M059J (cell line): ENCODE results near the gene SPTBN5. TPM values are rescaled to one million over a fixed set of nuclear protein-coding genes. Genes with fewer than 3 reads are reported as not detected.

ENCODE experiments used
- DNase-seq: peaks from one replicate; pipeline ENCODE4 v3.0.0-alpha.2; 2012; ENCODE audit warnings: low read depth
- total RNA-seq: library from RNA; depleted of rRNA; stranded (reverse); fragments of >200 nt; shearing (Covaris generic); gene quantifications from 2 replicates; pipeline ENCODE4 v1.2.3, GENCODE V29; 2014

The SPTBN5 gene
- total RNA-seq, 1 experiment from 2014 or later: under 0.01 TPM

DNA sequence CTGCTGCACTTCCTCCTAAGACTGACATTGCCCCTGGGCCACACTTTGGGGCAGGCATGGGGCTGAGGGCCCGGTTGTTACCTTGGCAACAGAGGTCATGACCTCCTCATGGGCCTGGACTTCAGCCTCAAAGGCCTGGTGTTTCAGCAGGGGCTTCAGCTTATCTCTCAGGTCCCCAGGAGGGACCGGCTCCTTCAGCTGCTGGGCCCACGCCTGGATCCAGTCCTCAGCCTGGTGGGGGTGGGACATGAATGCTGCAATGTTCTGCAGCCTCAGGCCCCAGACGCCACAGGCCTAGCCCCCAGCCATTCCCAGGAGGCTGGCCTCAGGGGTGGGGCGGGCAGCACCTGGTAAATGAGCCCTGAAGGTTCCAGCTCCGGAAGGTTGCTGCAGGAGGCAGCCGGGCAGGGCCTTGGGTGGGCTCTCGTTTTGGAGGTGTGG, 27.6 kb downstream of the SPTBN5 start:
- DNase-seq: no peak

DNA sequence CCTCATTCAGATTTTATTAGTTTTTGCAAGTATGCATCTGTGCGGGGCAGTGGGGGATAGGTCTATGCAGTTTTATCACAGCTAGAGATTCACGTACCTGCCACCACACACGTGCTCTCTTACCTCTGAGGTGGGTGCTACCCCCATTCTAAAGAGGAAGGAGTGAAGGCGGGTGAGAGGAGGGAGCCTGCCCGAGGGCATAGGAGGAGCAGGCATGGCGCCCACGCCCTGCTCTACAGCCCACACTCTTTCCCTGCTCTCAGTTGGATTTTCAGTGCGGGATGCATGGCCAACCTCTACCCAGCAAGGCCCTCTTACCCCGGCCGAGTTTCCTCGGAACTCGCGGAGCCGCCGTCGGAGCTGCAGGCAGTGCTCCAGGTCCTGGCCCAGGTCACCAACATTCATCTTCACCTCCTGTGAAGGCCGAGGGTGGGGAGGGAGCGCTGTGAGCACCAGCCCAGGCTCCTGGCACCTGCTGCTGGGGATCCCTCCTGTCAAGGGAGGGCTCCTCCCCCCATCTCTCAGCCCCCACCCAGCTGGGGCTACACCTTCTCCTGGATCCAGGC, 28.3 kb downstream of the SPTBN5 start:
- DNase-seq: no peak

DNA sequence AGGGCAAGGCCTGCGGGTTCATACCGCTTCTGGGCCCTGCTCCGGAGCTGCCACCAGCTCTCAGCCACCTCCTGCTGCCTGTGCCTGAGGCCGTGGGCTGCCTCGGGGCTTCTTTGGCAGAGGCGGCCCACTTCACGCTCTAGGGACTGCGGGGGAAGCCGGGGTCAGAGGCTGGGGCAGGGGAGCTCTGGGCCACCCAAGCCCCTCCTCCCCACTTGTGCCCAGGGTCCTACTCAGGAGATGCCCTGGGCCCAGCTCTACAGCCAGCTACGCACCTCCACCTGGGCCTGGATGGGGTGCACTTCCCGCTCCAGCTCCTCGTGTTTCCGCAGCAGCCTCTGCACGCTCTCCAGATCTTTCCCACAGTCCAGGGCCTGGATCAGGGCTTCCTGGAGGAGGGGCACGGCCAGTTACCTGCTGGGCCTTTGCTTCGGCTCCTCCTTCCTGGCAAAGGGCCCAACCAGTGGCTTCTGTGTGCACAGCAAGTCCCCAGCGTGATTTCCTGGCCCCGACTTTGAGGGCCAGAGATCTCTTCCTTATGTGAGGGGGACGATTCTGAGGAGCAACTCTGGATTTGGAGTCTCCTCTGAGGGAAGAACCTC, 31.2 kb downstream of the SPTBN5 start:
- no peak for DNase-seq

DNA sequence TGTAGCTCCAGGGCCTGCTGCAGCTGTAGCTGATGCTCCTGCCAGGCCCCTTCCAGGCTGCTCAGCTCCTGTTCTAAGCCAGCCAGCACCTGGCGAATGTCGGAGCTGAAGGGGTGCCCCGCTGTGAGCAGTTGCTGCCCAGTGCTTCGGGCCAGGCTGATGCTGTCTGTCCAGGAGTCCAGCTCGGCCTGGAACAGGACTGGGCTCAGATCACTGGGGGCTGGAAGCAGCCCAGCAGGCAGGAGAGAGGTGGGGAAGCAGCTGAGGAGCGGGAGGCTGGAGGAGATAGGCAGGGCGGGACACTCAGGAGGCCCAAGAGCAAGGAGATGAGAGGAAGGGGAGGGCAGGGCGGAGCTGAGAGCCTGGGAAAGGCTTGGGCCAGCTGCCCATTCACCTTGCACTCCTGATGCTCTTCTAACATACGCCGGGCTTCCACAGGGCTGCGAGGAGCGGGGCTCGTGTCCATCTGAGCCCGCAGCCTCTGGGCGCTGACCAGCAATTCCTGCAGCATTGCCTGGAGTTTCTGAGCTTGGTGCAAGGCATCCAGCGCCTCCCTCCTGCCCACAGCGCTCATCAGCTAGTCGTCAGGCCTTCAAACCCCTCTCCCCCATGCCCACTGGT, 32.0 kb downstream of the SPTBN5 start:
- no peak for DNase-seq

DNA sequence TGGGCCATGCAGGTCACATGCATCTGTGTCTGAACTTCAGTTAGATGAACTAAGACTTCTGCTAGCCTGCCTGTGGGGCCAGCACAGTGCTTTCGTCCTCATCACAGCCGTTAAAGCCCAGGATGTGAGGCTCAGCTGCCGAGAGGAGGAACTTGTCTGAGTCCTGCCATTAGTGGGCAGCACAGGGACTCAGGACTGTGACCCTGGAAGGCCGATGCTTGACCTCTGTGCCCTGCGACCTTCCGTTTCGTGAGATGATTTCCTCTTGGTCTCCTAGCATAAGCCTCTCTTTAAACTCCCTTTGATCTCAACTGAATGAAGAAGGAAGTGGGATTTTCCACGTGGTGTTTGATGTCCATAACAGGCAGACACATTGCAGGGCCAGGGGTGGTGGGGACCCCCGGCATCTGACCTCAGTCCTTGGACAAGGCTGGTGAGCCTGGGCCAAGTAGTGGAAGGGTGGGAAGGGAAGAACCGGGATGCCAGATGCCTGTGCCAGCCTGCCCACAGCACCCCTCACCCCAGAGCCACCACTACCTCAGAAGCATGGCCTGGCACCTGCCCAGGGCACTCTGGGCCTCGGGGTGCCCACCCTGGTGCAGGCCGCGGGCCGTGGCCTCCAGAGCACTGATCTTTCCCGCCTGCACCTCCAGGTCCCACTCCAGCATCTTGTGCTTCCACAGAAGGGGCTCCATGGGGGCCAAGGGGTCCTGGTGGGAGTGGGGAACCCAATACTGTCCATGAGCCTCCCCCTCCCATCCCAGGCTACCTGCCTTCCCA, 33.6 kb downstream of the SPTBN5 start:
- no peak for DNase-seq

DNA sequence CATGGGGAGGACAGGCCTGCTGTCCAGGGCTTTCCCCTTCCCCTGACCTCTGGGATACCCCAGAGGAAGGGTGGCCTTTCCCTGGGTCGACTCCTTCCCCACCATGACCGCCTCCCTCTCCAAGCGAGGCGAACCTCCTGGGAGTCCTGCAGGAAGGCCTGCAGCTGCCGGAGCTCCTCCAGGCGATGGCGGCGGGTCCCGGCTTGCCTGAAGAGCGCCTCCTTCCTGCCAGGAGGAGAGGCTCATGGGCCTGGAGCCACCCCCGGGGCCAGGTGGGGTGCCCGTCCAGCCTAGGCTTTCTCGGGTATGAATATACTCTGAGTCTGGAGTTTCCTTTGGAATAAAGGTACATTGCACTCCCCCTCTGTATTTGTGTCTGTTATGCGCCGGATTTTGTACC, 35.1 kb downstream of the SPTBN5 start:
- DNase-seq: no peak

DNA sequence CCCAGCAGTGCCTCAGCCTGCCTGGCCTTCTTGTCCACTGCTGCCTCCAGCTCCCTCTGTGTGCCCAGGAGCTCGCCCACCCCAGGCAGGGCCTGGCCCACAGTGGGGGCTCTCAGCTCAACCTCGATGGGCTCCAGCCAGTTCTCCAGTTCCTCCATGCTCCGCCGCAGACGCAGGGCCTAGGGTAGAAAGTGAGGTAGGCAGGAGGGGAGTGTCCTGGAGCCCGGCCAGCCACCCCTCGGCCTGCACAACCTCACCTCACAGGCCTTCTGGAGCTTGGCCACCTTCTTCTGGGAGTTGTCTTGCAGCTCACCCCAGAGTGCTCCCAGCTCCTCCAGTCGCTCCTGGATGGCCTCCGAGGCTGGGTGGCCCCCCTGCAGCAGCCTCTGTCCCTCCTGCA, 36.5 kb downstream of the SPTBN5 start:
- DNase-seq: no peak

DNA sequence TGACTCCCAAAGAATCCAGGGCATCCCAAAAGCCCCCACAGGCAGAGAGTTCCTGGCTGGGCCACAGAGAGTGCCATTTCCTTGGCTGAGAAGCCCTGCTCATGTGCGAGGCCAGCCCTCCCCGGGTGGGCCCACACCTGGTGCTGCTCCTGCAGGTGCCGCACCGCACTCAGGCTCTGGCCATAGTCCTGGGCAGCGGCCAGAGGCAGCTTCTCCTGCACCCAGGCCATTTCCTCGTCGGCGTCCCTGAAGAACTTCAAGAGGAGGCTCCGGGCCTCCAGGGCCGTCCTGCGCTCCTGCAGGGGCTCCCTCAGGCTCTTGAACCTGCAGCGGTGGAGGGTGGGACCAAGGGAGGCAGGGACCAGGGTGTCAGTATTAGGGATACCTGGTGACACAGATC, 37.1 kb downstream of the SPTBN5 start:
- no peak for DNase-seq

DNA sequence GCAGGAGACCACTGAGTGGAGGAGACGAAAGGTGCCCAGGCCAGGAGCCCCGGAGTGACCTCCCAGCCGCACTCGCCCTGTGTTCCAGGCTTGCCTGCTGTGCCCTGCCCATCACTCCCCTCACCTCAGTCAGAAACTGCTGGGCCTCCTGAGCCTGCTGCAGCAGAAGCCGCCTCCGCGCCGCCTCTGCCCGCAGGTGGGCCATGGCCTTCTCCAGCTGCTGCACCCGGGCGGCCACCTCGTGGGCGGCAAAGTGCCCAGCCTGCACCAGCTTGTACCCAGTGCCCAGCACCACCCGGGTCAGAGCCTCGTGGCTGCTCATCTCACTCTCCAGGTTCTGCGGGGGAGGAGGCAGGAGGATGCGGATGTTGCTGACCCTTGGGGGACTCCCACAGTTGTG, 37.6 kb downstream of the SPTBN5 start:
- no peak for DNase-seq

DNA sequence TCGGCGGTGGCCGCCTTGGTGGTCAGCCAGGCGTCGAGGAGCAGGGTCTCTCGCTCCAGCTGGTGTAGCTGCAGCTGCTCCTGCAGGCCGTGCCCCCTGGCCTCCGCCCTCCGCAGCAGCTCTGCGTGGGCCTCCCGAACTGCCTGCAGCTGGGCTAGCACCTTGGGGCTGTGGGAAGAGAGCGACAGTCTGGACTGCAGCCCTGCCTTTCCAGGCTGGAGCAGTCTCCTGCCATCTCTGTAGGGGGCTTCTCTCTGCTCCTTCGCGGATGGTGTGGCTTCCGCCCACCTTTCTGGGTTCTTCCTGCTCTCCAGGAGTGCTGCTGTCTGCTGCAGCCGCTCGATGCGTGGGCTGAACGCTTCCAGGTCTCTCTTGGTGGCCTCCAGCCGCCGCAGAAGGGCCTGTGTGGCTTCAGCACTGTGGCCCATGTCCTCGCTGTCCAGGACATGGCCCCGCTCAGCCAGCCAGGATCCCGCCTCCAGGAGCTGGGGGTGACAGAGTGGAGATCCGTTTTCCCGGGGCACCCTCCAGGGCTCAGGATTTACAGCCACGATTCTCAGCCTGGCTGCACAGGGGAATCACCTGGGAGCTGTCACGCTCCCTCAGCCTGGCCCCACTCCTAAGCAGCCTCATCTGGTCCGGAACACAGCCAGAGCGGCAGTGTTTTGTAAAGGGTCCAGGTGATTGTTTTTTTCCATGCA, 38.4 kb downstream of the SPTBN5 start:
- no peak for DNase-seq

DNA sequence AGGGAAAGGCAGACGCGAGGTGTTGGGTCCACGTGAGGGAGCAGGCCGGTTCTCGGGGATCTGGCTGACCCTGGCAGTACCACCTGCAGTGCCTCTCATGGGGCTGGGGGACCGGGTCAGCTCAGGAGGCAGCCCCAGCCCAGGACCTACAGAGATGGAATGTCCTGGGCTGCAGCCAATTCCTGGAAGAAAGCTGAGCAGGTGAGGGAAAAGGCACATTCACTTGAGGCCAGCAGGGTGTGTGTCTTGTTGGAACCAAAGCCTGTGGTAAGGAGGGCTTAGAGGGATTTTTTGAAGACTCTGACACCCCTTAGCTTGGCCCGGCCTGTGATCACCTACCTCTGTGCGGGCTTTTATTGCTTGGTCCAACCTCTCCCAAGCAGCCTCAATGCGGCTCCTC, 39.4 kb downstream of the SPTBN5 start:
- DNase-seq: no peak

DNA sequence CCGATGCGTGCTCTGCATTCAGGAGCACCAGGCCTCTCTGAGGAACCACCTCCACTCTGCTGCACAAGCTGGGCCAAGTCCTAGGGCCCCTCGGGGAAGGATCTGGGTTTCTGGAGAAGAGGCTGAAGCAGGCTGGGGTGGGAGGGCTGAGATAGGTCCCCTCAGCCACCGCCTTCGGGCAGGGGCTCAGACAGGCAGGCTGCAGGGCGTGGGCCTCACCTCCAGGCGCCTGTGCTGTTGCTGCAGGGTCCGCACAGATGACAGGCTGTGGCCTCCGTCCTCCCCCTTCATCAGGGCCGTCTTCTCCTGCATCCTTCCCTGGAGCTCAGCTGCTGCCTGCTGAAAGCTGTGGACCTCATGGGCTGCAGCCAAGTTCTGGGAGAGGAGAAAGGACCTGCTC, 40.0 kb downstream of the SPTBN5 start:
- no peak for DNase-seq

DNA sequence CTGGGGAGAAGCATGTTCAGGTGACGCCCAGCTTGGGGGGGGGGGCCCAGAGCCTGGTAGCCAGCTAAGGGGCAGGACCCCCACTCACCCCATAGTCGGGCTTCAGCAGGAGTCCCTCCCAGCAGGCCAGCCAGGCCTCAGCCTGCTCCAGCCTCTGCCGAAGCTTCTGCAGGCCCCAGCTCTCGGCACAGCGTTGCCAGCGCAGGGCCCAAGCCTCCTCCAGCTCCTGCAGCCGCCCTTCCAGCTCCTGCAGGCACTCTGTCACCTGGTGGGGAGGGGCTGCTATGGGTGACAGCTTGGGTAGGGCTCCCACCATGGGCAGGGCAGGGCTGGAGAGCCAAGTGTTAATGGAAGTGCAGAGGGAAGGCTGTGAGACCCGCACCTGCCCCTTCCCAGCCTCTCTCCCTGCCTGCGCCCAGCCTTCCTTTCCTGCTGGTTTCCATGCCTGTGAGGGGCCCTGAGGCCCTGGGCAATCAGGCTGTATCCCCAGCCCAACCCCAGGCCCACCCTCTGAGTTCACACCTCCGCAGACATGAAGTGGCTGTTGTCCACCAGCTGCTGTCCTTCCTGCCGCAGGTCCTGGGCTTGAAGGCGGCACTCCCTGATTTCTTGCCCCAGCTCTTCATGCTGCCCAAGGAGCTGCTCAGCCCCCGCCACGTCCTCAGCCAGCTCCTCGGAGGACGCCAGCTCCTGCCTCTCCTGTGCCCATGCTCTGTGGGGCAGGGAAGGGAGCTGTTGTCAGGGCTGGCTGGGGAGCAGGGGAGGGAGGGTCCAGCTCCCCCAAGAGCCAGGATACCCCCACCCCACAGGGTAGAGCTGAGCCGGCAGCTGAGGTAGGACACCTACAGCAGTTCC, 40.9 kb downstream of the SPTBN5 start:
- DNase-seq: no peak

DNA sequence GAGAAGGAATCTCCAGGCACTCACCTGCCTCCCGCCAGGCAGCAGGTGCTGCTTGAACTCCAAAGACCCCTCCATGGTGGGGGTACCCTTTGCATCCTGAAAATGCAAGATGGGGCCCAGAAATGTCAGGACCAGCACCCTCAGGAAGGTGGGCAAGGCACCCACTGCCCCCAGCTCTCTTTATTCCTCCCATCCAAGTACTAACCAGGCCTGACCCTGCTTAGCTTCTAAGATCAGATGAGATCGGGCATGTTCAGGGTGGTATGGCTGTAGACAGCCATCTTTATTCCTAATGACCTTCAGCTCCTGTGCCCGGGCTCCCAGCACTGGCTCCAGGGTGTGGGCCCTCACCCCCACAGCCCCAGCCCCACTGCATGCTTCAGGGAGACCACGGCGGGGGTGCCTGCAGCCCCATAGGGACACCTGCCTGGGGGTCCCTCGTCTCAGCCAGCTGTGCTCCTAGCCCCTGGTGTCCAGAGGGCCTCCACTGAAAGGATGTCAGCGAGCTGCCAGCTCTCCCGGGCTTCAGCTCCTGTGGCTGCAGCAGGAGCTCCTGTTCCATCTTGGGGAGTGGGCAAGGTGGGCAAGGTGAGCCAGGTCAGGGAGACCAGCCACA, 42.0 kb downstream of the SPTBN5 start:
- DNase-seq: no peak

DNA sequence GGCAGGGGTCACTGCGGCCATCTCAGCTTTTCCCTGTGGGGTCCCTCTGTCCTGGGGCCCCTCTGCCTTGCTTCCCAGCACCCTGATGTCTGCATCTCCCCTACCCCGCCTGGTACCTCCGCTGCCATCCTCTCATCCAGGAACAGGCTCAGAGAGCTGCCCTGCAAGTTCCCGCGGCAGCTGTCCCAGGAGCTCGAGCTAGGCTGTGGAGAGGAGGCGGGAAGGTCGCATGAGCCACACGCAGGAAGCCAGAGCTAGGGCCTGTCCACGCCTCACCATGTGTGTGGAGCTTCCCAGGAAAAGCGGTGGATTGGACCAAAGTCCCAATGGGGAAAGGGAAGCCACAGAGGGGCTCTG, 42.7 kb downstream of the SPTBN5 start:
- DNase-seq: no peak

DNA sequence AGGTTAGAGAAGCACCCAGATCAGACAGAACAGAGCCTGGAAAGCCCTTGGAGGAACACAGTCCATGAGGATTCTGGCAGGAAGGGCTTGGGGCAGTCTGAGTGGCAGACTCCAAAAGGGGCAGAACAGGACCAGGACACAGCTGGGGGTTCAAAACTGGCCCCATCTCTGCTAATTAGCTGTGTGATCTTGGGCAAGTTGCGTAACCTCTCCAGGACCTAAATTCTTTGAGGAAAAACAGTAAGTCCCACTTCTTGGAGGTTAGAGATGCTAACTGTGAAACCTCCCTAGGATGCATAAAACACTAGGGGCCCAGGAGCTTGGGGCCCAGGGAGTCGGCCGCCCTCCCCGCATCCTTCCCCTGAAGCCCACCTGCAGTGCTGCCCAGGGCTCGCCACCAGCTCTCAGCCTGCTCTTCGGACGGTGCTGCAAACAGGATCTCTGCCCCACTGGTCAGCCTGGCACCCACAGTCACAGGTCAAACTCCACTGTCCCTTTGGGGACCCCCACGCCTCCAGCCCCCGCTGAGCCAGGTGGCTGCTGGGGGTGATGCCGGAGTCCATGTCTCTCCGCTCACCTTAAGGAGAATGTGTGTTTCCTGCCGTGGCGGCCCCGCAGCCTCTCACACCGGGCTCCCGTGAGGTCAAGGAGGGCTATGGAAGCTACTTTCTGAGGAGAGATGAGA, 43.2 kb downstream of the SPTBN5 start:
- no peak for DNase-seq

DNA sequence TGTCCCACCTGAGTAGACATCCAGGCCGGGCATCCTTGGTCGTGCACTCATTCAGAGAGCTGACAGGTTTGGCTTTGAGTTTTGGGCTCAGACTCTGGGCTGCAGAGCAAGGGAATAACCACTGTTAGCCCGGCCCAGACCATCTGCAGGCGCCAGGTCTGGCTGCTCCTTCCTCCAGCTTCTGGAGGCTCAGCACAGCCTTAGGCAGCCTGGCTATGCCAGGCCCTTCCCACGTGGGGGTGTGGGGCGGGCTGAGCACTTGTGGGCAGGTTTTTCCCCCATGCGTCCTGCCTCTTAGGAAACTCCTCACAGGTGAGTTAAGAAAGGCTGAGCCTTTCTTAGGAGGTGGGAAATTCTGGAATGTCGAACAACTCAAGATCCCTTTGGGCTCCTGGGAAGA, 44.0 kb downstream of the SPTBN5 start:
- no peak for DNase-seq

DNA sequence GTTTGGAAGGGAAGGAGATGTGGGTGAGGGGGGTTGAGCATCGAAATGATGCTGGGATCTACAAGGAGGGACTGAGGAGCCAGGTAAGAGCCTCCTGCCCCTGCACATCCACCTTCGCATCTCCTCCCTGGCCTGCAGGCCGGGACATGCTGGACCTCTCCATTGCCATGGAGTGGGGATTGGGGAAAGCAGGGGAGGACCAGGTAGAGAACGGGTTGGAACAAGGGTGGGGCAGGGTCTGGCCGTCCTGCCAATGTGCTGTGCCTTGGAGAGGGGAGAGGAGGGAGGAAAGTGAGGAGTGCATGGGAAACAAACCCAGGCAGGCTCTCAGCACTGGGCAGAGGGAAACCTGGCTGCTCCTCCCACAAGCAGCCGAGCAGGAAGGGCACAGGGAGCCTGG, 44.6 kb downstream of the SPTBN5 start:
- DNase-seq: no peak

DNA sequence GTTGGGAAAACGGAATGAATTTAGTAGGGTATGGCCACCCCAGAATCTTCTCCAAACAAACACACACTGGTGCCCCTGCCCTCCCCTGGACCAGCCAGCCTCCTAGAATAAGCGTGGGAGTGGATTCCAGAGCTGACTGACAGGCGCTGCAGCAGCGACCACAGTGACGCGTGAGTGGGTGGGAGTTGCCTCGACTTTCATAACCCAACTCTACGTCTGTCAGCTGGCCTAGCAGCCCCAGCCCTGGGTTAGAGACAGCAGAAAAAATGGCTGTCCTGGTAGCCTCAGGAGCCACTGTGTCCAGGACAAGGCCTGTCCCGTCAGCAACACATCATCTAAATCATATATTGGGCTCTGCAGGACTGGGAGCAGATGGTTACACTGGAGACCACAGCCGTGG, 45.2 kb downstream of the SPTBN5 start:
- no peak for DNase-seq

DNA sequence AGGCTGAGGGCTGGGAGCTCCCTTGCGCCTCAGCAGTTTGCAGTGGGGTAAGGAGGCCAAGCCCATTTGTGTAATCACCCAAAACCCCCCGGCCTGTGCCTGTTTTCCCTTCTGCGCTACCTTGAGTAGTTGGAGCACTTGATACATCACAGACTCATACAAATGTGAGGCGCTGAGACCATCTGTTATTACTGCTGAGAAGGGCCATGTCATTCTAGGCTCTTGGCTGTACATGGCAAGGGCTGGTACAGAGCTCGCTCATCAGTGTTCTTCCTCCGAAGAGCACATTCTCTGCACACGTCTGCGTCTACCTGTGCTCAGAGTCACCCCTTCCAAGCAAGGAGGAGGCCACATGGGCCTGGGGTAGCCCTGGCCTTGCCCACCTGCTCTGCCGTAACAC, 45.9 kb downstream of the SPTBN5 start:
- no peak for DNase-seq
